Measurements from ENCODE around the gene RBM27. TPM values are rescaled to one million over a fixed set of nuclear protein-coding genes. Genes with fewer than 3 reads are reported as not detected.

The RBM27 gene
- total RNA-seq, 4 donors from 2014 or later: 15.3 to 21.6 (median 17.7) TPM

DNA sequence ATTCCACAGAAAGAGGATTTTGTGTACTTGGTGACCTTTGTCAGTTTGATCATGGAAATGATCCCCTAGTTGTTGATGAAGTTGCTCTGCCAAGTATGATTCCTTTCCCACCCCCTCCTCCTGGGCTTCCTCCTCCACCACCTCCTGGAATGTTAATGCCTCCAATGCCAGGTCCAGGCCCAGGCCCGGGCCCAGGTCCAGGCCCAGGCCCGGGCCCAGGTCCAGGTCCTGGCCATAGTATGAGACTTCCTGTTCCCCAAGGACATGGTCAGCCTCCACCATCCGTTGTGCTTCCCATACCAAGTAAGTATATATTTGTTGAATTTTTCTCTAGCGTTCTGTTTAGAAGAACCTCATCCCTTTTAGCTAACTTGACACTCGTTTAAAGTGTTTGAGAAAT, 30.0 kb downstream of the RBM27 start:
- 77 to 91% methylated on average over 5 of the region's 5 CpGs for WGBS, 2 donors
- no peak for DNase-seq (ENCODE audit: low spot score in 2 of 2)
- H3K27ac ChIP-seq: no peak overlapping the region

GRCh38 chr5:146238973-146239372, 35.6 kb downstream of the RBM27 start:
- no peak for TF ChIP-seq EP300 (IDR thresholded peaks at IDR 0.05)
- TF ChIP-seq POLR2A (IDR thresholded peaks at IDR 0.05): no peak
- TF ChIP-seq CTCF (IDR thresholded peaks at IDR 0.05): no peak
- no peaks in the 10 kb centered on the region for H3K27me3 ChIP-seq
- H3K9me3 ChIP-seq: no peaks in the 10 kb centered on the region
- H3K4me3 ChIP-seq: no peak overlapping the region
- no peak for DNase-seq (ENCODE audit: low spot score in 2 of 2)
- H3K27ac ChIP-seq: no peak overlapping the region
- peaks cover 0 to 15% (median 0%) of the 10 kb centered on the region in 4 donors for H3K4me1 ChIP-seq
- WGBS, 2 donors: 41 to 91% methylated on average over 1 of the region's 1 CpG
- peaks cover 0 to 73% (median 0%) of the 10 kb centered on the region in 3 donors for H3K36me3 ChIP-seq

More for the DNA sequence above, 30.0 kb downstream of the RBM27 start:
- H3K36me3 ChIP-seq: peaks cover 0 to 96% (median 12%) of the 10 kb centered on the region in 3 donors
- no peaks in the 10 kb centered on the region for H3K4me1 ChIP-seq
- H3K9me3 ChIP-seq: no peaks in the 10 kb centered on the region
- H3K4me3 ChIP-seq: no peak overlapping the region
- H3K27me3 ChIP-seq: no peaks in the 10 kb centered on the region
- TF ChIP-seq CTCF (IDR thresholded peaks at IDR 0.05) (no peak), EP300 (IDR thresholded peaks at IDR 0.05) (no peak), POLR2A (IDR thresholded peaks at IDR 0.05) (no peak)

DNA sequence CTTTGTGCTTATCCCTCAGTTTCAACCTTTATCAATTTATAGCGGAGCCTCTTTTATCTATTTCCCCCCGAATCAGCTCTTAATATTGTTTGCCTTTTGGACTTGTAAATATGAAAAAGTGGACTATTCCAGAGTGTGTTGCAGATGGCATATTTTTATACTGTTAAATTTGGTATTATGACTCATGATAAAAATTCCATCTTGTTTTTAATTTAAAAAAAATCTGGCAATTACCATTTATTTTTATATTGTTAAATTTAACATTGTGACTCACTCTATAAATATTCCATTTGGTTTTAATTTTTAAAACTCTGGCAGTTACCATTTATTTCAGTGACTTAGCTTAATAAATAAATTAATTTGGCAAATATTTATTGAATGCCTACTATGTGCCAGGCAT, 37.5 kb downstream of the RBM27 start:
- DNase-seq (ENCODE audit: low spot score in 2 of 2): no peak
- Histone ChIP-seq H3K27me3 (no peaks in the 10 kb centered on the region), H3K4me3 (no peak overlapping the region), H3K9me3 (no peaks in the 10 kb centered on the region), H3K4me1 (peaks cover 0 to 15% (median 0%) of the 10 kb centered on the region in 4 donors), H3K36me3 (peaks cover 0 to 71% (median 0%) of the 10 kb centered on the region in 3 donors), H3K27ac (peak overlapping the region in 1 of 4 donors; percentile 21)
- TF ChIP-seq CTCF (IDR thresholded peaks at IDR 0.05) (no peak), POLR2A (IDR thresholded peaks at IDR 0.05) (no peak), EP300 (IDR thresholded peaks at IDR 0.05) (no peak)
- 65 to 76% methylated on average over 2 of the region's 2 CpGs for WGBS, 2 donors

GRCh38 chr5:146243247-146243646, 39.8 kb downstream of the RBM27 start:
- Histone ChIP-seq H3K4me1 (peaks cover 0 to 15% (median 0%) of the 10 kb centered on the region in 4 donors), H3K27me3 (no peaks in the 10 kb centered on the region), H3K27ac (peak overlapping the region in 1 of 4 donors; percentile 58), H3K4me3 (no peak overlapping the region), H3K36me3 (peaks cover 0 to 58% (median 0%) of the 10 kb centered on the region in 3 donors), H3K9me3 (no peaks in the 10 kb centered on the region)
- WGBS, 2 donors: 66 to 67% methylated on average over 3 of the region's 3 CpGs
- DNase-seq (ENCODE audit: low spot score in 2 of 2): no peak
- TF ChIP-seq EP300 (IDR thresholded peaks at IDR 0.05): no peak
- TF ChIP-seq CTCF (IDR thresholded peaks at IDR 0.05): no peak
- no peak for TF ChIP-seq POLR2A (IDR thresholded peaks at IDR 0.05)

GRCh38 chr5:146248561-146248960, 45.2 kb downstream of the RBM27 start:
- no peaks in the 10 kb centered on the region for H3K4me1 ChIP-seq
- H3K4me3 ChIP-seq: no peak overlapping the region
- no peak overlapping the region for H3K27ac ChIP-seq
- H3K27me3 ChIP-seq: no peaks in the 10 kb centered on the region
- peaks cover 0 to 67% (median 5%) of the 10 kb centered on the region in 3 donors for H3K36me3 ChIP-seq
- WGBS, 2 donors: 91 to 92% methylated on average over 5 of the region's 5 CpGs
- TF ChIP-seq EP300 (IDR thresholded peaks at IDR 0.05) (no peak), POLR2A (IDR thresholded peaks at IDR 0.05) (no peak), CTCF (IDR thresholded peaks at IDR 0.05) (no peak)
- DNase-seq (ENCODE audit: low spot score in 2 of 2): no peak
- H3K9me3 ChIP-seq: no peaks in the 10 kb centered on the region
